RWPE1 (cell line): Measurements from ENCODE around the gene SESN2.

ENCODE experiments used
- CTCF ChIA-PET: fragments of 350-600 bp; sonication (Branson Sonifier 250); formaldehyde crosslinking; extraction: SDS; loops from one replicate; lab custom pipeline; 2021; lab: Yijun Ruan, JAX
- POLR2A ChIA-PET: fragments of 400-600 bp; formaldehyde crosslinking; extraction: SDS; loops from one replicate; lab custom pipeline; 2020; ENCODE audit warnings: antibody characterized with exemption; ENCODE audit not compliant: low non-redundant PET; lab: Yijun Ruan, JAX
- DNase-seq: peaks from one replicate; pipeline ENCODE4 v3.0.0; 2012; ENCODE audit warnings: low spot score
- H3K27ac ChIP-seq: fragments of 450-650 bp; 2 replicates; pipeline ENCODE4 v1.5.1; 2017
- CTCF ChIP-seq: fragments of 450-650 bp; conservative IDR thresholded peaks from 2 replicates; pipeline ENCODE4 v1.5.1; 2017; ENCODE audit warnings: low read depth, mild to moderate bottlenecking

The SESN2 gene

GRCh38 chr1:28279721-28280120 is 20.4 kb downstream of the SESN2 start:
- CTCF ChIA-PET, result interaction anchor here (0.7 kb wide), 1 partner anchor 31 kb away, joined by 3 read pairs; no protein-coding TSS in a partner anchor
- no peak for TF ChIP-seq CTCF
- POLR2A ChIA-PET, result no interaction called here
- H3K27ac ChIP-seq, result no peak overlapping the region
- DNase-seq, result no peak

- POLR2A ChIA-PET, result no interaction called here
- DNase-seq, result no peak
- TF ChIP-seq CTCF, result no peak
- H3K27ac ChIP-seq, result peak overlapping the region; percentile 52
- CTCF ChIA-PET, result interaction anchor here (0.6 to 0.7 kb wide), 2 partner anchors 11 to 27 kb away, joined by 3 to 5 read pairs; no protein-coding TSS in a partner anchor
Measured at GRCh38 chr1:28280501-28280900, 21.2 kb downstream of the SESN2 start.

- no peak for DNase-seq
- no peak for TF ChIP-seq CTCF
- ChIA-PET POLR2A (no interaction called here), CTCF (interaction anchor here (0.7 kb wide), 1 partner anchor 28 kb away, joined by 3 read pairs; no protein-coding TSS in a partner anchor)
- H3K27ac ChIP-seq, result peak overlapping the region; percentile 52
Measured at GRCh38 chr1:28280977-28281381, 21.7 kb downstream of the SESN2 start.

- TF ChIP-seq CTCF, result no peak
- H3K27ac ChIP-seq, result peak overlapping the region; percentile 51
- CTCF ChIA-PET, result no interaction called here
- no peak for DNase-seq
- POLR2A ChIA-PET, result no interaction called here
Measured at GRCh38 chr1:28281608-28282425, 22.5 kb downstream of the SESN2 start.

GRCh38 chr1:28282426-28283407 is 23.4 kb downstream of the SESN2 start:
- H3K27ac ChIP-seq, result peak overlapping the region; percentile 51
- ChIA-PET POLR2A (no interaction called here), CTCF (no interaction called here)

More at GRCh38 chr1:28282426-28283407, 23.4 kb downstream of the SESN2 start:
- no peak for TF ChIP-seq CTCF
- no peak for DNase-seq
